GM19238 (cell line): ENCODE measurements around the gene B4GAT1.
A peak's percentile ranks its signal among the peaks of the same experiment; 100 is the strongest.
"Not testable (repeated sequence)": the region's sequence is repeated elsewhere in the genome, so short reads cannot be mapped to it uniquely, and the experiment has no call there.

ENCODE experiments used
- DNase-seq: peaks from one replicate; pipeline ENCODE4 v3.0.0; 2011; ENCODE audit warnings: low spot score; ENCODE audit not compliant: insufficient read length

Gene B4GAT1

DNA sequence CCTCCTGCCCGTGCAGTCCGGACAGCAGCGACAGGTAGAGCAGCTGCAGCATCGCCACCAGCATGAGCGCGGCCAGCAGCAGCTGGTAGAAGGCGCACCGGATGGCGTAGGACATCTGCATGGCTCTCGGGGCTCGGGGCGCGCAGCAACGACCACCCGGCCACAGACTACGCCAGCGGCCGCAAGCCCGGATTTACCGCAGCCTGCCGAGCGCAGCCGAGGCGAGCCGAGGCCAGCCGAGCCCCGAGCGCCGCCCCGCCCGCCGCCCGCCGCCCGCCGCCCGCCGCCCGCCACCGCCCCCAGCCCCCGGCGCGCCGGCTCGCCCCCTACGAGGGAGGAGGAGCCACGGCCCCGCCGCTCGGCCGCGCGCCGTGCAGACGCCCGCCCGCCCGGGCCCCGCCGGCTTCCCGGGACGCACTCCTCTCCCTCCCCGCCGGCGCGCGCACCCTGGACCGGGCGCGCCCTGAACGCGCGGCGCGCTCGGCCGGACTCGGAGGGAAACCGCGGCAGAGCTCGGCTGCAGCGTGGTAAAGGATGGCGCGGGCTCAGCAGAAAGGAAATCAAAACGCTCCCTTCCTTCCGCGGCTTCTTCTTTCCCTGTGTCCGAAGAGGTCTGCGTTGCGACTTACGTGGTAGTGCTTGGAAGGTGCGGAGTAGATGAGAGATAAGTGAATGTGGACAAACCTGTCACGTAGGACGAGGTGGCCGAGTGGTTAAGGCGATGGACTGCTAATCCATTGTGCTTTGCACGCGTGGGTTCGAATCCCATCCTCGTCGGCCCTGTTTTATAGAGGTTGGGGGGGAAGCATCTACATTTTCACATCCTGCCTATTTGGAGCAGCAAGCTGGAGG is at the start of gene B4GAT1:
TSS of gene B4GAT1 (minus strand) at position 205 of the 852 bp plus-strand sequence. CDS start at position 121, 84 bp downstream.
- DNase-seq = peak; percentile 70

DNA sequence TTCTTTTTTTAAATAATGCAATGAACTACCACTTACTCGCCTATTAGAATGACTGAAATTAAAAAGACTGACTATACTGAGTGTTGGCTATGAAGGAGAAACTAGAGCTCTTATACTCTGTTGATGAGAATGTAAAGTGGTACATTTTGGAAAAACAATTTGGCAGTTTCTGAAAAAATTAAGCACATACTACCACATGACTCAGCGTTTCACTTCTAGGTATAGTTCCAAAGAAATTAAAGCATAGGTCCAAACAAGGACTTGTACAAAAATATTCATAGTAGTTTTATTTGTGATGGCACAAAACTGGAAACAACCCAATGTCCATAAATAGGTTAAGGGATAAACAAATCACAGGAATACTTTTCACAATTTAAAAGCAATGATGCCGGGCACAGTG is 46.5 kb upstream of the B4GAT1 start:
- no peak for DNase-seq

DNA sequence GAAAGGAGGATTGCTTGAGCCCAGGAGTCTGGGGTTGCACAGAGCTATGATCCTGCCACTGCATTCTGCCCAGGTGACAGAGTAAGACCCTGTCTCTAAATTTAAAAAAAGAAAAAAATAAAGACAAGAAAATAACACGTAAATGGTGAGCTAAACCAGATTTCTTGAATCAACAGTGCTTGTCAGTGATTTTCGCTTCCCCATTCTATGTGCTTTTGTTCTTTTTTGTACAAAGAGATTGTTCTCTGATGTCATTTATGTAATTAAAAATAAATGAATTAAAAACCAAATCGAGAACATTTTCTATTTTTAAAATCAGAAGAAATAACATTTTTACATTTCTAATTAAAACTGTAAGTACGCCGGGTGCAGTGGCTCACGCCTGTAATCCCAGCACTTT is 43.9 kb upstream of the B4GAT1 start:
- no peak for DNase-seq

DNA sequence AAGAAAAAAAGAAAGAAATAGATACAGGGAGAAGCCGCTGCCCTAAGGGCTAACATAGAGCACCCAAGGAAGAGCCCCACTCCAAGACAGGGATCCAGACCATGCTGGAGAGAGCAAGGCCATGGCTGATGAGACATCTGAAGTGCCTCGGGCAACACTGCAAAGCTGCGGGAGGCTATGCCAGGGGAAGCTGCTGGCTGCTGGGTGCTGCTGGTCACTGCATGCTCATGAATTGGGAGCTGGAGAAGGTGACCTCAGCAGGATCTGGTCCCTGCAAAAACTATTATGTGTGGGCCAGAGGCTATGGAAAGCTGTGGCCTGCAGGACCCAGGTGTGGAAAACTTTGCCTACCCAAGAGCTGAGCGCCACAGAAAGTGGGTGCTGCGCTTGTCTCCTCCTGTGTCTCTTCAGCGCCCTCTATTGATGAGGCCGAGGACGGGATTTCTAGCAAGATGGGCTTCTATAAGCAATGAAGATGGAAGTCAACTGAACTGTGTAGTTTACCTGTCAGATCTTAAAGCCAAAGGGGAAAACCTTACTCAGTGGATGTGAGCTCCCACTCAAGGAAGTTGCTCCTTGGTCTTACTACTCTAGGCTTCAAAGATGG is 41.5 kb upstream of the B4GAT1 start:
- peak; percentile 39 for DNase-seq

DNA sequence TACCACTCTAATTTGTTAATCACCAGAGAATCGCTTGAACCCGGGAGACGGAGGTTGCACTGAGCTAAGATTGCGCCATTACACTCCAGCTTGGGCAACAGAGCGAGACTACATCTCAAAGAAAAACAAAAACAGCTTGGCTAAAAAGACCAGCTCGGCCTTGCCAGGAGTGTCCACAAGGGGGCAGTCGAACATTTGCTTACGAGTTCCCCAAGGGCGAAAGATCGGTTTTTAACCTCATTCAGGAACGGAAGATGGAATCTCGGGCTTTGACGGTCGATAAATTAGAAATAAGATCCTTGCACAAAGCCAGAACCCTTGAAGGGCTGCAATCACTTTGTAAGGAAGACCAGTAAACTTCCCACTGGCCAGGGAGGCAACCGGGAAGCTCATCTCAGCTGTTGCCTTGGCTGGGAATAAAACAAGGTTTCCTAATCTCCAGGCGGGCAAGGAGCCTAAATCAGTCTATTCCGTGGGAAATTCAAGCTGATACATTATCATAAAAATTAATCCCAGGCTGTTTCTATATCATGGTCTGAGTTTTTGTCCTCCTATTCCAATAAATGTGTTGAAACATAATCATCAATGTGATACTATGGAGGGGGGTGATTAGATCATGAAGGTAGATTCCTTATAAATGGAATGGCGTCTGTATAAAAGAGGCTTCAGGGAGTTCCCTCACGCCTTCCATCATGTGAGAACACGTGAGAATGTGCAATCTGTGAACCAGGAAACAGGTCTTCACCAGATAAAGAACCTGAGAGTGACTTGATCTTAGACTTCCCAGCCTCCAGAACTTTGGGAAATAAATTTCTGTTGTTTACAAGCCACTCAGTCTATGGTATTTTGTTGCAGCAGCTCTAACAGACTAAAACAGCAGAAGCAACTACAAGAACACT is 39.0 kb upstream of the B4GAT1 start:
- peak; percentile 37 for DNase-seq

DNA sequence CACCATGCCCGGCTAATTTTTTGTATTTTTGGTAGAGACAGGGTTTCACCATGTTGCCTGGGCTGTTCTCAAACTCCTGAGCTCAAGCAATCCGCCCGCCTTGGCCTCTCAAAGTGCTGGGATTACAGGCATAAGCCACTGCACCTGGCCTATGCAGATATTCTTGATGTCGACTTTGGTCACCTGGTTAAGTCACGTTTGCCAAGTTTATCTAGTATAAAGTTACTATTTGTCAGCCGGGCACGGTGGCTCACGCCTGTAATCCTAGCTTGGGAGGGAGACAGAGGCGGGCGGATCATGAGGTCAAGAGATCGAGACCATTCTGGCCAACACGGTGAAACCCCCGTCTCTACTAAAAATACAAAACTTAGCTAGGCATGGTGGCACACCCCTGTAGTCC is 36.9 kb upstream of the B4GAT1 start:
- not testable (repeated sequence) for DNase-seq

DNA sequence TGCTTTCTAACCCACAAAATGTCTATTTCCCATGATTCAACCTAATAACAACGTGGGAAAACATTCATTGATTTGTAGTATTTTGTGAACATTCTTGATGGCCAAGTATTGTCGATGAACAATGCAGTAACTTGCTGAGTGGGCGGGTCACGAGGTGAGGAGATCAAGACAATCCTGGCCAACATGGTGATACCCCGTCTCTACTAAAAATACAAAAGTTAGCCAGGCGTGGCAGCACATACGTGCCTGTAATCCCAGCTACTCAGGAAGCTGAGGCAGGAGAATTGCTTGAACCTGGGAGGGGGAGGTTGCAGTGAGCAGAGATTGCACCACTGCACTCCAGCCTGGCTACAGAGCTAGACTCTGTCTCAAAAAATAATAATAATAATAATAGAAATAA is 32.8 kb upstream of the B4GAT1 start:
- DNase-seq = not testable (repeated sequence)

DNA sequence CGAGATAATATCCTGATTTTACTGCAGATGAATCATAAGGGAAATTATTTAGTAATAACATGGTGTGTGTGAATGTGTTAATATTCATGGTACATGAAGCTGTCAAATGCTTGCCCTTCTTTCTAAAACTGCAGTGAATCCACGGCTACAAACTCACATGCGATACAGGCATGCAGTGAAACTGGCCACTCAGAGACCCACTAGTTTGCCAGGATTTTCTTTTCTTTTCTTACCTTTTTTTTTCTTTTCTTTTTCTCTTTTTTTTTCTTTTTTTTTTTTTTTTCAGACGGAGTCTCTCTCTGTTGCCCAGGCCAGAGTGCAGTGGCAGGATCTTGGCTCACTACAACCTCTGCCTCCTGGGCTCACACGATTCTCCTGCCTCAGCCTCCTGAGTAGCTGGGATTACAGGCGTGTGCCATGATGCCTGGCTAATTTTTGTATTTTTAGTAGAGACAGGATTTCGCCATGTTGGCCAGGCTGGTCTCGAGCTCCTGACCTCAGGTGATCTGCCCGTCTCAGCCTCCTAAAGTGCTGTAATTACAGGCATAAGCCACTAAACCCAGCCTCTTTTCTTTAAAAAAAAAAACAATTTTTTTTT is 26.4 kb upstream of the B4GAT1 start:
- not testable (repeated sequence) for DNase-seq

DNA sequence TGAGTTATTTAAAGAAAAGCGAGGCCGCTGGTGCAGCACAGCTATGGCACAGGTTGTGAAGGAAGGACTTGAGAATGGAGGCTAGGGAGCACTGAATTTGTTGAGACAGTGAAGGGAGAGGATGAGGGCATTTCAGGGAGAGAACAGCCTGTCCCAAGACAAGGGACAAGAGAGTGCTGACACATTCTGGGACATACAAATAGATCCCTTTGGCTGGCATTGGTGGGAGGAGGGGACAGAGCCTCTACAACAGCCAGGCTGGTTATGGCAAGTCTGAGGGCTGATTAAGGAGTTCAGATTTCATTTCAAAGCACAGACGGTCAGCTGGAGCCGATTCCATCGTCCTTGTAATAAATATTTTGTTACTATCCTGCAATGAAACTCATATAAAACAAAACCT is 25.8 kb upstream of the B4GAT1 start:
- no peak for DNase-seq

DNA sequence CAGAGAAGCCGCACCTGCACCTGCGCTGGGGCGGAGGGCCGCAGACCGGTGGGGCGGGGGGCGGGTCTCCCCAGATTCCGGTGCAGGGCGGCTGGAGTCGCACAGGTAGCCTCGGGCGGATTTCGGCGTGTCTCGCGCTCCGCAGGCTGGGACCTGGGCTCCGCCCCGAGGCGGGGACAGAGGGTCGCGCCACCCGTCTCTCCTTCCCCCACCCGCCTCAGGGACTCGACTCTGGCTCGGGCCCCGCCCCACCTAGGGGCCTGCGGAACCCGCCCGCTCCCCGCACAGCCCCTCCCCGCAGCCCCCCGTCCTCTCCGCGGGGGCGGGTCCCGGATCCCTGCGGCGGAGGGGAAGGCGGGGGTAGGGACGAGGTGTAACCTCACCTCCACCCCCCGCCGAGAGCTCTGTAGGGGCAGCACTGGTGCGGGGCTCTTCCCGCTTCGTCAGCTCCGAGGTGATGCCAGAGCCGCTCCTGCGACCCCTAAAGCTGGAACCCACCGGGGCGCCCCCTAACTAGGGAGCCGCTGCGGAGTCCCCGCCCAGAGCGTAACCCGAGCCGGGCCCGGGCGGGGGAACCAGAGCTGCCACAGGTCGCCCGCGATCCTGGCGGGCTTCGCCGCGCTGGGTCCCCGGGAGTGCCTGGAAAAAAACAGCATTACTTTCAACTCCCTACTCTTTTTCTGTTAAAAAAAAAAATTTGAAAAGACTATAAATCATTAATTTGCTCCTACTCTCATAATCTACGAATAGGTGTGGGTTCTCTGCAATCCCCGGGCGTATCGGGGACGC is 24.4 kb upstream of the B4GAT1 start, which contains the start of gene SLC29A2:
TSS of gene SLC29A2 (minus strand) at position 134 of the 789 bp plus-strand sequence. CDS start 169 bp downstream, outside the sequence.
- DNase-seq = peak; percentile 61

DNA sequence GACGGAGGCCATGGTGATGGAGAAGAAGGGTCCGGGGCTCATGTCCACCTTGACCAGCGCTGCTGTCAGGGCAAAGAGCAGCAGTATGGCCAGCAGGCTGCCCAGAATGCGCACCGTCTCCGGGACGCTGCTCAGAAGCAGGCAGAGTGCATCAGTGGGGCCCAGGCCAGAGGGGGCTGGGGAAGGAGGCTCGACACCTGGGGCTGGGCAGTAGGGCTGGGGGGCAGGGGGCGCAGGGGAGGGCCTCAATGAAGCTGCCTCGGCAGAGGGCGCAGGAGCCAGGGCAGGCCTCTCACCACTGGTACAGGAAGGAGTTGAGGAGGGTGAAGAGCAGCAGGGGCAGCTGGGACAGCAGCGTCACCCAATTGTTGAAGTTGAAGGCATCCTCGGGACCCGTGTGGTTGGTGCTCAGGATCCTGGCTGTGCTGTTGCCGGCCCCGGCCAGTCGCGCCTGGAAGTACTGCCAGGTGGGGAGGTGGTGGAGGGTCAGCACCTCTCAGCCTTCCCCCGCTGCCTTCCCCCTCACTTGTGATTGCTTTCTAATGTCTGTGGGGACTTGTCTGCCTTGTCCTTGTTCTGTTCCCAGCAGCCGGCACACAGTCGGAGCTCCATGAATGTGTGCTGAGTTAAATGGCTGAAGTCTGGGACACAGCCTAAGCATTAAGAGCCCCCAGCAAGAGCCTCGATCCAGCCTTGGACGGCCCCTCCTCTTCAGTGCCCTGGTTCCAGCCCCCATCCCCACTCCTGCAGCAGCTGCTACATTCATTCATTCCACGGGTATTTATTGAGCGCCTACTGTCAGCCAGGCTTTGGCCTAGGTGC is 21.9 kb upstream of the B4GAT1 start:
- no peak for DNase-seq

DNA sequence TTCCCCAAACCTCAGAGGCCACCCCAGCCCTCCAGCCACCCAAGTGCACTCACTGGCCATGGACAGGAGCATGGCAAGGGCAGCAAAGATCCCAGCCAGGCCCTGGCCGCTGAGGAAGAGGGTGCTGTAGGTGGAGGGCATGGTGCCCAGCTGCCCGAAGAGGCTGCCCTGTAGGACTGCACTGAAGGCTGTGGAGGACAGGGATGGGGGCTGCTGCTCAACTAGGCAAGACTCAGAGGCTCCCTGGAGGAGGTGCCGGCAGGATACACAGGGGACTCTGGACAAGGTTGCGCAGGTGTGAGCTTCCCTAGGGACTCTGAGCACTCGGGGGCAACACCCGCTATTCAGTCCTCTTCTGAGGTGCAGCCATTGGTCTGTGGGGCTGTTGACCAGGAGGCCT is 21.1 kb upstream of the B4GAT1 start:
- DNase-seq = no peak

DNA sequence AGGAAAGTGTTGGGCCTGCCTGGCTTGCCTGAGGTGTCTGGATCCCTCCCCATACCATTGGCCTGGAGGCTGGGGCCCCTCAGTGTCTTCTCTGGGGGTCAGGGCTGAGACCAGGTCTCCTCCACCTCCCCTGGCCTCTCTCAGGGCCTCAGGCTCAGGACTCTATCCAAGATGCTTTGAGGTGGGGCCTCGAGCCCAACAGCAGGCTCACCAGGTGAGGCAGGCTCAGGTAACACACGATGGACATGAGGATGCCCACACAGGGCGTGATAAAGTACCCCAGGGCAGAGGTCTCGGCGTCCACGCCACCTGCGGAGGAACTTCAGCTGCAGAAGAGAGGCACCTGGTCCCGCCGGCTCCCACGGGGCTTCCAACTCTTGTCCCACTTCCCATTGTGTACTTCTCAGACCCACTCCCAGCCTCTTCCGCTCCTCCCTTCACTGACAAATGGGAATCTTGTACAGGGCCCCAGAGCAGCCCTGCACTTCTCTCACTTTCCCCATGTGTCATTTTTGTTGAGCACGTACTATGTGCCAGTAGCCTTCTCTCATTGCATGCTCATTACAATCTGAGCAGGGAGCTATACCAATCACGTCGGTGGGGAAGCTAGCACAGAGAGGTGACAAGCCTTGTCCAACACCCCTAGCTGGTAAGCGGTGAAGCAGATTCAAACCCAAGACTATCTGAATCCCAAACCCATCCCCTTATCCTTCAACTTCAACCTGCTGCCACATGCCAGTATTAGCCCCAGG is 20.3 kb upstream of the B4GAT1 start:
- DNase-seq = no peak

DNA sequence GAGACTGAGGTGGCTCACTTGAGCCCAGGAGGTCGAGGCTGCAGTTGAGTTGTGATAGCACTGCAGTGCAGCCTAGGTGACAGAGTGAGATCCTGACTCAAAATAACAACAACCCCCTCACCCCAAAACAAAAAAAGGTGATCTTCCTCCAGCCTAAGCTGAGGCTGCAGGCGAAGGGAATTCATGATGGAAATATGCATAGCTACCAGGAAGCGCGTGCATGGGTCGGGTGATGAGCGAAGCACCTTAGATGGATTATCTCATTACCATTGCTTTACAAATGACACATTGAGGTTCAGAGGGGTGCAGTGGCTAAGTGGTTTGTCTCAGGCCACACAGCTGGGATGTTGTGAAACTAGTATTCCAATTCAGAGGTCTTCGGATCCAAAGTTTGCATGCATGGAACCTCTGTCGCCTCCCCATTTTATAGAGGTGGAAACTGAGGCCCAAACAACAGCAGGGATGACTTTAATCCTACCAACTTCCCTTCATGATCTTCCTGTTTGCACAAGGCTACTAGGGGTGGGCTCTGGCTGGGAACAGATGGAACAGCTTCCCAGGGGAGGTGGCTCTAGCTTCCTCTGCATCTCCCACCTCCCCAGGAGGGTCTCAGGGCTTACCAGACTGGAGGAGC is 19.5 kb upstream of the B4GAT1 start:
- no peak for DNase-seq

DNA sequence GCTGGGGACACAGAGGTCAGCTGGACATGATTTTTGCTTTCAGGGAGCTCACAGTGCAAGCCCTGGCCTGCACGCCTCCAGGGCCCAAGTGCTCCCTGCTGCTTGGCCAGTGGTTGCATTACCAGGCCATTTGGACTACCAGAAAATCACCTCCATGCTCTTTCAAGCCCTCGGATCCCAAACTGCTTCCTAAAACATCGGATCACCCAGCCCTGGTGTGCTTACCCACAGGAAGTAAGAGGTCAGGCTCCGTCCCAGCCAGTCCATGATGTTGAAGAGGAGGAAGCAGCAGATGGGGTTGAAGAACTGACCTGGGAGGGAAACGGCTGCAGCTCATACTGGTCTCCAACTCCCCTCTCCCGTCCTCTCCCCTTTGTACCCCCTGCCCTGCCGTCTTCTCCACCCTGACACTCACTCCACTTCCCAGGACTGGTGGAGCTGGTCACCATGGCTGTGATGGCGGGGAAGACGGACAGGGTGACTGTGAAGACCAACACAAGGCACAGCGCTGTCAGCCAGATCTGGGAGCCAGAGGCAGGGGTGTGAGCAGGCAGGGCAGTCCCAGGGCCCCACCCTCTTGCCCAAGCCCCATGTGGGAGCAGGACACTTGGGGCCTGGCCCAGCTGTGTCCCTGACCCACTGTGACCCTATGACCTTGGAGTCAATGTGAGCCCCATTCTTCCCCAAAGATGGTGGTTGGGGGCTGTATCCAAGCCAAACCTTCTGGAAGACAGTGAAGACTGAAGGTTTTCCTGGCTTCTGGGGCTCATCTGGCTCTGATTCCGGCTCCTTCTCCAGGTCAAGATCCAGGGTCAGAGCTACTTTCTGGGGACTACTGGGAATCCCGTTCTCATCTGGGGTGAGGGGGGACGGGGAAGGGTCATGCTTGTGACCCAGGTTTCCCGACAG is 18.5 kb upstream of the B4GAT1 start:
- DNase-seq = no peak

DNA sequence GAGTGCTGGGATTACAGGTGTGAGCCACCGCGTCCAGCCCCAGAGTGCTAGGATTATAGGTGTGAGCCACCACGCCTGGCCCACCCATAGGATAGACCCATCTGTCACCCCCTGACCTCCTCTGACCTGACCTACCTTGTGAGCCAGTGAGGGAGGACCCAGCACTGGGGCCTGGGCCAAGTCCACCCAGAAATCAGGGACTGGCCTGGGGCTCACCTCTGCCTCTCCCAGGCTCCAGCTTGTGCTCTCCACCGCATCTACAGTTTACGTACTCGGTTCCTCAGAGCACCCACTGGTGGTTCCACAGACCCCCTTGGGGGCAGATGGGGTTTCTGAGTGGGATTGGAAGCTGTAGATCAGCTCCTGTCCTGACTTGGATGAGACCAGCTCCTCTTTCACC is 17.7 kb upstream of the B4GAT1 start:
- no peak for DNase-seq

DNA sequence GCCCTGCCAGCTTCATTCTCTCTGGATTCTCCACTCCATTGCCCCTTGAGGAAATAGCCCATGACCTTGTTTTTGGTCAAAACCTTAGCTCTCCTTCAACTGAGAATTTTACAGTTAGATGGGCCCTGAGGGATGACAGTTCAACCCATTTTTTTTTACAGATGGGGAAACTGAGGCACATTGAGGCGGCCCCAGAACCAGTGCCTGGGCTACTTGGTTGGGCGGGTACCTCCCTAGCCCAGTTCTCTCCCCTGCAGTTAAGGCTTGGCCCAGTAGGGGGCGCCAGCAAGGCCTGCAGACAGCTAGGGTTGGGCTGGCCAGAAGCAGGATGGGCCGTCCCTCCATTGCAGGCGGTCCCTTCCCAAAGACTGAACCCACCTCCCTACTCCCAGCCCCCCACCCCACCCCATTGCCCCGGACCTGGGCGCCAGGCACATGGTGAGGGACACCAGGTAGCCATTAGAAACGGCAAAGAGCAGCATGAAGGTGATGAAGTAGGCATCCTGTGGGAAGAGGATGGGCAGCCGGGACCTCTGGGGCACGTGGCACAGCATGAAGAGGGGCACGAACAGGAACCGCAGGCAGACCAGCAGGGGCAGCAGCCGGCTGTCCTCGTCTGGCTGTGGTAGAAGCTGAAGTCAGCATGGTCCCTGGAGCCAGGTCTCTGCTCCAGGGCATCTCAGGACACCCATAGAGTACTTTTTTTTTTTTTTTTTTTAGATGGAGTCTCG is 16.5 kb upstream of the B4GAT1 start:
- peak; percentile 66 for DNase-seq
